T47D (cell line): ENCODE results near the gene RPL21.

Experiments
- DNase-seq, 2 experiments: peaks; one replicate each; pipeline versions ENCODE4 v3.0.0 to v3.0.0-alpha.2; 2011 to 2012; ENCODE audit warnings: low read depth in 1 of 2, low spot score in 1 of 2
- JUND ChIP-seq: IDR thresholded peaks from 2 replicates; pipeline ENCODE4 v1.6.1; 2012; ENCODE audit warnings: low read depth
- in situ Hi-C: cut with HindIII; loops from 2 replicates; pipeline ENCODE4 v1.10.0; 2016; ENCODE audit warnings: low sequenced_read_pairs, low pct_unique_long_range_greater_than_20kb

The RPL21 gene

GRCh38 chr13:27228131-27228530 is 23.2 kb upstream of the RPL21 start:
- no peak for DNase-seq
- in situ Hi-C loops = no loop called here
- TF ChIP-seq JUND = no peak

- no peak for DNase-seq
- no peak for TF ChIP-seq JUND
- in situ Hi-C loops = no loop called here
Measured at GRCh38 chr13:27229642-27230041, 21.7 kb upstream of the RPL21 start.

- in situ Hi-C loops = no loop called here
- no peak for TF ChIP-seq JUND
- DNase-seq = no peak
Measured at GRCh38 chr13:27233964-27234363, 17.4 kb upstream of the RPL21 start.

- in situ Hi-C loops = no loop called here
- no peak for TF ChIP-seq JUND
Measured at GRCh38 chr13:27236478-27236877, 14.9 kb upstream of the RPL21 start.

GRCh38 chr13:27242702-27243101 is 8.7 kb upstream of the RPL21 start:
- in situ Hi-C loops = no loop called here
- DNase-seq = no peak
- no peak for TF ChIP-seq JUND

More at GRCh38 chr13:27236478-27236877, 14.9 kb upstream of the RPL21 start:
- no peak for DNase-seq

- TF ChIP-seq JUND = no peak
Measured at GRCh38 chr13:27245610-27246009, 5.7 kb upstream of the RPL21 start.

GRCh38 chr13:27250833-27251165 is 559 bp upstream of the RPL21 start:
- DNase-seq = no peak
- no peak for TF ChIP-seq JUND
- in situ Hi-C loops = no loop called here

More at GRCh38 chr13:27245610-27246009, 5.7 kb upstream of the RPL21 start:
- in situ Hi-C loops = no loop called here
- no peak for DNase-seq

GRCh38 chr13:27252467-27252866 is 1.1 kb downstream of the RPL21 start:
- TF ChIP-seq JUND = no peak
- DNase-seq = no peak
- in situ Hi-C loops = no loop called here

GRCh38 chr13:27257233-27257568 is 5.8 kb downstream of the RPL21 start:
- no peak for DNase-seq
- no peak for TF ChIP-seq JUND
- in situ Hi-C loops = no loop called here

- in situ Hi-C loops = no loop called here
- no peak for DNase-seq
- no peak for TF ChIP-seq JUND
Measured at GRCh38 chr13:27257648-27258253, 6.4 kb downstream of the RPL21 start.

GRCh38 chr13:27258637-27259386 is 7.5 kb downstream of the RPL21 start:
- in situ Hi-C loops = no loop called here
- no peak for TF ChIP-seq JUND
- DNase-seq = no peak

- DNase-seq = no peak
- no peak for TF ChIP-seq JUND
- in situ Hi-C loops = no loop called here
Measured at GRCh38 chr13:27259831-27260230, 8.5 kb downstream of the RPL21 start.

GRCh38 chr13:27261396-27261795 is 10.0 kb downstream of the RPL21 start:
- peak in 1 of 2 experiments; percentile 39 for DNase-seq
- no peak for TF ChIP-seq JUND
- in situ Hi-C loops = no loop called here

GRCh38 chr13:27263438-27263837 is 12.1 kb downstream of the RPL21 start:
- no peak for DNase-seq
- in situ Hi-C loops = no loop called here
- TF ChIP-seq JUND = no peak
